Activated T-cell treated with anti-CD3 and anti-CD28 coated beads, Interleukin-2, amount 50 U/mL, for 1 hour (primary cell): ENCODE measurements around the gene CD80.
A peak's percentile ranks its signal among the peaks of the same experiment; 100 is the strongest.
"Not testable (repeated sequence)": the region's sequence is repeated elsewhere in the genome, so short reads cannot be mapped to it uniquely, and the experiment has no call there.

Experiments used
- DNase-seq: peaks from one replicate; pipeline ENCODE4 v3.0.0-alpha.2; 2020

CD80 gene

GRCh38 chr3:119580067-119580760 is 20.8 kb upstream of the CD80 start:
- DNase-seq, result no peak

GRCh38 chr3:119579366-119580066 is 20.1 kb upstream of the CD80 start, which contains the start of gene ADPRH:
TSS of gene ADPRH (plus strand) at chr3:119579492. CDS start at chr3:119582170, 2,678 bp downstream.
- peak; percentile 50 for DNase-seq

- no peak for DNase-seq
Measured at GRCh38 chr3:119575507-119575906, 16.1 kb upstream of the CD80 start.

GRCh38 chr3:119571688-119572087 is 12.3 kb upstream of the CD80 start:
- DNase-seq, result no peak

GRCh38 chr3:119571230-119571629 is 11.8 kb upstream of the CD80 start:
- no peak for DNase-seq

DNA sequence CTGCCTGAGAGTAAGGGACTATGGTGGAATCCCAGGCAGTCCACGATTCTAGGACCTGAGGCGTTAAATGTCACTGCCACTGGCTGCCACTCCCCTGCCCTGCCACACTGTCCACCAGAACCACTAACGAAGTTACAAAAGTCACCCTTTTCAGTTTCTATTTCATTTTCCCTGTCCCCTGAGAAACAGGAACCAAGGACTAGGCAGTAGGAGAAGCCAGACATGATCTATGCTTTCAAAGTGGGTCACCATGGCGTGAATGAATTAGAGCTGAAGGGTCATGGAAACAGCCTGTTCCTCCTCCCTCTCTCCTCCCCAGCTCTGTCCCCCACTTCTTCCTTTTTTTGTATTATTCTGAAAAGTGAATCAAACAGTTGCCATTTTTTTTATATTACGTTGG is 10.8 kb upstream of the CD80 start:
- DNase-seq, result no peak

DNA sequence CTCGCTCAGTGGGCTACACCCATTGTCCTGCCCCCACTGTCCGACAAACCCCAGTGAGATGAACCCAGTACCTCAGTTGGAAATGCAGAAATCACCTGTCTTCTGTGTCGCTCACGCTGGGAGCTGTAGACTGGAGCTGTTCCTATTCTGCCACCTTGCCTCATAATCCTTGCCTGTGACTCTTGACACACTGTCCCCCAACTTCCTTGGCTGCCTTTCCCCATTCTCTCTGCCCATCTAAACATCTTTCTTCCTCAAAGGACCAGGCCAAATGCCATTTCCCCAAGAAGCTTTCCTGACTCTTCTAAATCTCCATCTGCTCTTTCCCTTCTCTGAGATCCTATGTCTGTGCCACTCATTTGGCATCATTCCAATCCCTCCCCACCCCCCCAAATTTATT is 9.7 kb upstream of the CD80 start:
- DNase-seq, result no peak

DNA sequence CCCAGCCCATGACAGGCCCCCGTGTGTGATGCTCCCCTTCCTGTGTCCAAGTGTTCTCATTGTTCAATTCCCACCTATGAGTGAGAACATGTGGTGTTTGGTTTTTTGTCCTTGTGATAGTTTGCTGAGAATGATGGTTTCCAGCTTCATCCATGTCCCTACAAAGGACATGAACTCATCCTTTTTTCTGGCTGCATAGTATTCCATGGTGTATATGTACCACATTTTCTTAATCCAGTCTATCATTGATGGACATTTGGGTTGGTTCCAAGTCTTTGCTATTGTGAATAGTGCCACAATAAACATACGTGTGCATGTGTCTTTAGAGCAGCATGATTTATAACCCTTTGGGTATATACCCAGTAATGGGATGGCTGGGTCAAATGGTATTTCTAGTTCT is 3.9 kb upstream of the CD80 start:
- not testable (repeated sequence) for DNase-seq

DNA sequence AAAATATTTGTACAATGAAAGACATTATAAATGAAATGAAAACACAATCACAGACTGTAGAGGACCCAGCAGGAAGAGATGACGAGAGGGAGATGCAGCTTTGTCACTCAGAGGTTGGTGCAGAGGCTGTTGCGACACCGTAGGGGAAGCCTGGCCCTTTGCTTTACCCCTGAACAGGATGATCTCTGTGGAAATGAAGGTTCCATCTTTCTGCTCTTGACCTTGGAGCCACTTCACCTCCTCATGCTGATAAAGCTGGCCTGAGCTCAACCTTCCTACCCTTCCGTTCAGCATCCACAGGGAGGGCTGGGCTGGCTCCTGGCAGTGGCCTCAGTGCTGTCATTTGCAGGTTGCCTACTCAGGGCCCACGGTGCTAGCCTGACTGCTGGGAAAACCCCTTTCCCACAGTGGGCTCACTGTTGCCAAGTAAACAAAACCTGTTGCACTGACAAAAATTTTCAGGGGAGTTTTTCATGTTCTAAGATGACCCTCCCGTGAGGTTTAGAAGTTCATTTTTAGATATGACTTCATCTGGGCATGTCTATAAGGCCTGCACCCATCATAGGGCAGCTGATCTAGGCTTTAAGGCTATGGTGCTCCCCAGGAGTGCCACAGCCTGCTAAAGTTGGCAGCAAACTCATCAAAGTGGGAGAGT is 3.0 kb upstream of the CD80 start:
- peak; percentile 32 for DNase-seq

DNA sequence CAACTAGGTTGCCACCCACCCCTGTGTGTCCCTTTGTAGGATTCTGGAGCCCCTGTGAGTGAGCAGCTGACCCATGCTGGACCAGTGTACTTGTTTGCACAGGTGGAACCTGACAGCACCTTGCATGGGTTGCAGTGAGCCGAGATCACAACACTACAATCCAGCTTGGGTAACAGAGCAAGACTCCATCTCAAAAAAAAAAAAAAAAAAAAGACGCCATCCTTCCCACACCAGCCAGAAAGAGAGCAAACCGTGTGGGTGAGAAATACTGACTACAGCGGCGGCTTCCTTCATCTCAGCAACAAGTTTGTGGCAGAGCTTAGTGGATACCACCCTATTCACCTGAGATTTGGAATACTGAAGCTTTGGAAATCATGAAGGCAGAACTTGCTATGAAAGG is 746 bp upstream of the CD80 start:
- DNase-seq, result no peak

GRCh38 chr3:119558626-119559317 is 642 bp downstream of the CD80 start:
- no peak for DNase-seq

DNA sequence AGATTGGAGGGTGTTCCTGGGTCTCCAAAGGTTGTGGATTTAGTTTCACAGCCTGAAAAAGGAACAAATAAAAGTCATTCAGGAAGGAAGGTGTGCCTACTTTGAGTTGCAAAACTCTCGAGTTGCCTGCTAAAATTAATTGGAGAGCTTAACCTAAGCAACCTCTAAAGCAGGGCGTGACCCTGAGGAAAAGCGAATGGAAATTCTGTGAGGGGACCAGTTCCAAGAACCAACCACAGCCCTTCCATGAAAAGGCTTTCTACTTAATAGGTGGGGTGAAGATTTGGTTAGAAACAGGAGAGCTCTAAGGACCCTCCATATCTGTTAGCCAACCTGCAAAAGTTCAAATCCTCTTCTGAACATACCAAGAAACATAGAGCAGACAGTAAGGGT is 1.5 kb downstream of the CD80 start:
- no peak for DNase-seq

DNA sequence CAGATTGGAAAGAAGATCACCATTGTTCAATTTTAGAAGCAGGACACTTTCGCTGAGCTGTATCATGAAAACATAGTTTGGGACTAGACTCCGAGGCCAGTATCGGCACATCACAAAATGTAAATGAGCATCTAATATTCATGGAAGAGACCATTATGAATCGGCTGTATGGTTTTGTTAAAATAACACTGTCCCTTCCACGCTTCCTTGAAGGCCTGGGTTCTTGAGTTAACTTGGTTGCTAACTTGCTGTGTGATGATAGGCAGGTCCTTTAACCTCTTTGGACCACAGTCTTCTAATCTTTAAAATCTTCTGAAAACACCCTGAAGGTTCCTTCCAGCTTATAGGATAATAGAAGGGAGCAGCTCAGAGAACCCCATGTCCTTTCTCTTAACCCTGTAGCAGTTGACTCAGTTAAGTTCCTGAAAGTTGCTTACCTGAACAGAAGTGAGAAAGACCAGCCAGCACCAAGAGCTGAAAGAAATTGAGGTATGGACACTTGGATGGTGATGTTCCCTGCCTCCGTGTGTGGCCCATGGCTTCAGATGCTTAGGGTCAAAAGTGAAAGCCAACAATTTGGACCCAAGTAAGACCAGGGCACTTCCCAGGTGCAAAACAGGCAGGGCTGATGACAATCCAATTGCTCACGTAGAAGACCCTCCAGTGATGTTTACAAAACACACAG is 2.1 kb downstream of the CD80 start:
- DNase-seq, result no peak

GRCh38 chr3:119555929-119556328 is 3.5 kb downstream of the CD80 start:
- DNase-seq, result no peak

DNA sequence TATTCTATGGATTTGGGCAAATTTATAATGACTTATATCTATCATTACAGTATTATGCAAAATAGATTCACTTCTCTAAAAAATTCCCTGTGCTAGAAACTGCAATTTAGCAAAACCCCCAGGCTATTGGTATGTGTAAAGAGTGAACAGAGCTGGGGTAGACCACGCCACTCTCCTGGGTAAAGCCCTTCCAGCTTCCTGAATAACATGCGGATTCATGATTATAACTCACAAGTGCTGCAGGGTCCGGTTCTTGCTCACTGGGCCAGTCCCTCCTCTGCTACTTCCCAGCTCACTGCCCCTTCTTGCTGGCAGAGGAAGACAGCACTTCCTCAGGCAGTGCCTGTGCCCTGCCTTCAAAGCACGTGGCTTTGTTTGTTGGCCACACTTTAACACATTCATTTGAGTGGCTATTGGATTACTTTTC is 4.1 kb downstream of the CD80 start:
- DNase-seq, result no peak

DNA sequence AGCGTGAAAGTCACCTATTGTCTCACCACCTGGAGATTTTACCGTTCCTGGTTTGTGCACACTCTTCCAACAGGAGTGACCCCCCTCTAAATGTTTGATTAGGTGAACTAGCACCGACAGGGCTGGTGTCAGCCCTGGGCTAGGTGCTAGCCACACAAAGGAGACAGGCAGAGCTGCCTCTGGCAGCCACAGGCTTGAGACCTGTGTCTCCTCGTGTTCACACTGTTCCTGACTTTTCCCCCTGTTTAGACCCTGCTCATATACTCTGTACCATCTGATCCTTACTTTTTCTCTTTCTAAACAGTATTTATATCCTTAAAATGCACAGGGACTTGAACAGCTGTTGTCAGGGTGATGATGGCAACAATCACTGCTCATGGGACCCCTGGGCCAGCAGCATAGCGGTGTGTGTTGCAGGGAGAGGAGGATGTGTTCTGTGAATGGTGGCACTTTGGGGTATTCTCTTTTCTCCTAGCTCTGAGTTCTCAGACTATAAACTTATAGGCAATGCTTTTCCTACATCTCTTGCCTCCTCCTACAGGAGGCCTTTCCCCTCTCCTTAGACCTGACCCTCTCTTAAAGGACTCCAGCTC is 5.5 kb downstream of the CD80 start:
- DNase-seq, result no peak

DNA sequence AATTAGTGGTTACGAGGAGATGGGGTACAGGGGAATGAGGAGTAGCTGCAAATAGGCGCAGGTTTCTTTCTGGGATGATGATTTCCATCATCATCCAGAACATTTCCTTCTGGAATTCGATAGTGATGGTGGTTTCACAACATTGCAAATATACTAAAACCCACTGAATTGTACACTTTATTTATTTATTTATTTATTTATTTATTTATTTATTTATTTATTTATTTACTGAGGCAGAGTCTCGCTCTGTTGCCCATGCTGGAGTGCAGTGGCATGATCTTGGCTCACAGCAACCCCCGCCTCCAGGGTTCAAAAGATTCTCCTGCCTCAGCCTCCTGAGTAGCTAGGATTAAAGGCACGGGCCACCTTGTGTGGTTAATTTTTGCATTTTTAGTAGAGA is 6.5 kb downstream of the CD80 start:
- DNase-seq, result not testable (repeated sequence)

DNA sequence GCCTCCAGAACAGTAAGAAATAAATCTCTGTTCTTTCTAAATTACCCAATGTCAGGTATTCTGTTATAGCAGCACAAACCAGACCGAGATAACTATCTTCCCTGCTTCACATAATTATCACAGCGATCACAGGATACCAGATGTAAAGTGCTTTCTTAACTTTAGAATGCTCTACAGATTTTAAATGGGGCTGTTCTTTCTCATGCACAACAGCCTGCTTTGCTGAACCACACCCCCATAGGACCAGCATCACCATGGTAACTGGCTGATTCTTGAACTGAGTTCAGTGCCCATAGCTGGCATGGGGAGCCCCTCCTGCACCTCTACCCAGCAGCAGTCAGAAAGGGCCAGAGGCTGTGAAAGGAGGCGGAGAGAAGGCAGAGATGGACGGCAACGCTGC is 7.8 kb downstream of the CD80 start:
- no peak for DNase-seq

DNA sequence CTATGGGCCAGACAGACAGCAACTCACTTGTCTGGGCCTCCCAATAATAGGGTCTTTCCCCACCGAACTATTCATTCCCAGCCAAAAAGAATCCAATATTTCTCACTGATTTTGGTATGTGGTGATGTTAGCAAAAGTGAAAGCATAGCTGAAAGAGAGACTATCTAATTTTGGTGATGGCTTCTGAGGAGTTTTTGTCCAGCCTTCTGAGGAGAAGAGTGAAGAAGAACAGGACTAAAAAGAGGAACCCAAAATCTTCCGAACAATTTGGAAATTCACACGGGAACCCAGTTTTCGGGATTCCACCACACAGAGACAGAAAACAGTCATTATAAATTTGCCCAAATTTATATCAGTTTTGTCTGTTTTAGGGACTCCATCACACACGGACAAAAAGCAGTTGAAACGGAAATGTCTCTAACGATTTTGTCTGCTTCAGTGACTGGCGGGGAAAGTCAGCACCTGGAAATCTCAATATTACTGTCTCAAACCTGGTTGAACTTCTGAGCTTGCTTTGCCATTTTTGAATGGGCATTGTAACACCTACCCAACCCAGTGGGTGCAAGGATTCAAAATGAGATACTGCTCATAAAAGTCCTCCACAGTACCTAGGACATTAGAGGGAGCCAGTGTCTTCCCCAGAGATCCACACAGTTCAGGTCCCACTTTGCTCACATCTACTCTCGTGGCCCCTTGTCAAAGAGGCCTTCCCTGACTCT is 9.1 kb downstream of the CD80 start:
- no peak for DNase-seq

- no peak for DNase-seq
Measured at GRCh38 chr3:119548341-119548740, 11.1 kb downstream of the CD80 start.

- DNase-seq, result no peak
Measured at GRCh38 chr3:119547227-119547626, 12.2 kb downstream of the CD80 start.

DNA sequence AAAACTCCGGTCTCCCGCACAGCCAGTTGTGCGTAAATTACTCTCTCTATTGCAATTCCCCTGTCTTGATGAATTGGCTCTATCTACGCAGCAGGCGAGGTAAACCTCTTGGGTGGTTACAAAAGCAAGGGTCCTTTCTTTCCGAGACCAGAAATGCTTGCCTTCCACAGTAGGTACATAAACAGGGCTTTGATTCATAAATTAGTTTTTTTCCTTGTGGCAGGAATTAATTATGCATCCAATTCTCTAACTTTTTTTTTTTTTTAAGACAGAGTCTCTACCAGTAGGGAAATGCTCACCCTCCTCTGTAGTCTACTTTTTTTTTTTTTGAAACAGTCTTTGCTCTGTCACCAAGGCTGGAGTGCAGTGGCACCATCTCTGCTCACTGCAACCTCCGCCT is 16.3 kb downstream of the CD80 start:
- DNase-seq, result no peak
